ENCODE results near the gene NHS. TPM values are rescaled to one million over a fixed set of nuclear protein-coding genes. Genes with fewer than 3 reads are reported as not detected.

The NHS gene
- total RNA-seq, 1 donor from 2014 or later: 12.1 TPM

DNA sequence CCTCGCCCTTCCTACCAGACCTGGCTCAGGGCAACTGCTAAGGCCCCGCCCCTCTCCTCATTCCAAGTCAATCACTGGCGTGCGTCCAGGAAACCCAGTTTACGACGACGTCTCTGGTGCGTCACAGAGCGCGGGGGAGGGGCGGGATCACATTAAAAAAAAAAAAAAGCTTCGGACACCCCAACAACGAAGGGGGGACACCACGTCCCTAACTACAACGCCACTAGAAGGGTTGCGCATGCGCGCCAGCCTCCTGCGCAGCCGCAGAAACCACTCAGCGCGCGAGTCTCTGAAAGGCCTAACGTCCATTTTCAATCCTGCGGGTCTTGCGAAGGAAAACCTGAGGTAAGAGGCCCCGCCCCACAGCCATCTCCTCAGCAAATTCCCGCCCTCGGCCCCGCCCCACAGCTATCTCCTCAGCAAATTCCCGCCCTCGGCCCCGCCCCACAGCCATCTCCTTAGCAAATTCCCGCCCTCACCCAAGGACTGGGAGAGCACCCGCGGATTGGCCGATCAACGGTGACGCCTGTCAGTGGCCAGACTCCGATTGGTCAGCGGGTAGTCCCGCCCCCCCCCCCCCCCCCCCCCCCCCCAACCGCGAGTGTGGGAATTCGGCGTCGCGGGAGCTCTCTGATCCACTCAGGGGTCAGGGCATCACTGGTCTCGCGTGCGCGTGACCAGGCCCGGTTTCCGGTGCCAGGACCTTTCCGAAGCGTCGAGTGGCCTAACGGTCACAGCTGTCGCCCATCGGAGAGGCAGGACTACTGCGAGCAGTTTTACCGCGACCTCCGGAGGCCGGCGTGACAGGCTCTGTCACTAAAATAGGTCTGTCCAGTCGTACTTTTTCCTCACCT is 362.1 kb downstream of the NHS start, which contains the start of gene SCML1:
TSS of gene SCML1 (plus strand) at position 638 of the 854 bp plus-strand sequence. CDS start 6,694 bp downstream, outside the sequence.
- H3K9me3 Mint-ChIP-seq: no peaks in the 10 kb centered on the region
- peak; percentile 97 for DNase-seq (ENCODE audit: low spot score)
- peak within 1 kb of the TSS; percentile 52 for H3K4me3 ChIP-seq
- H3K9ac ChIP-seq: no peak within 1 kb of the TSS
- H3K27me3 ChIP-seq: peaks cover 25% of the 10 kb centered on the region
- no peaks in the 10 kb centered on the region for H3K27me3 Mint-ChIP-seq (ENCODE audit: insufficient read depth, low read depth)
- H3K4me1 Mint-ChIP-seq: peaks cover 28% of the 10 kb centered on the region
- no peaks in the 10 kb centered on the region for H3K79me2 ChIP-seq (ENCODE audit: low read depth)
- TF ChIP-seq, protein P1, sequence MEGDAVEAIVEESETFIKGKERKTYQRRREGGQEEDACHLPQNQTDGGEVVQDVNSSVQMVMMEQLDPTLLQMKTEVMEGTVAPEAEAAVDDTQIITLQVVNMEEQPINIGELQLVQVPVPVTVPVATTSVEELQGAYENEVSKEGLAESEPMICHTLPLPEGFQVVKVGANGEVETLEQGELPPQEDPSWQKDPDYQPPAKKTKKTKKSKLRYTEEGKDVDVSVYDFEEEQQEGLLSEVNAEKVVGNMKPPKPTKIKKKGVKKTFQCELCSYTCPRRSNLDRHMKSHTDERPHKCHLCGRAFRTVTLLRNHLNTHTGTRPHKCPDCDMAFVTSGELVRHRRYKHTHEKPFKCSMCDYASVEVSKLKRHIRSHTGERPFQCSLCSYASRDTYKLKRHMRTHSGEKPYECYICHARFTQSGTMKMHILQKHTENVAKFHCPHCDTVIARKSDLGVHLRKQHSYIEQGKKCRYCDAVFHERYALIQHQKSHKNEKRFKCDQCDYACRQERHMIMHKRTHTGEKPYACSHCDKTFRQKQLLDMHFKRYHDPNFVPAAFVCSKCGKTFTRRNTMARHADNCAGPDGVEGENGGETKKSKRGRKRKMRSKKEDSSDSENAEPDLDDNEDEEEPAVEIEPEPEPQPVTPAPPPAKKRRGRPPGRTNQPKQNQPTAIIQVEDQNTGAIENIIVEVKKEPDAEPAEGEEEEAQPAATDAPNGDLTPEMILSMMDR (IDR thresholded peaks at IDR 0.05): no peak
- no peak for TF ChIP-seq EZH2phosphoT487 (IDR thresholded peaks at IDR 0.05)
- TF ChIP-seq EZH2 (IDR thresholded peaks at IDR 0.05): no peak
- H4K20me1 ChIP-seq (ENCODE audit: low read depth): no peaks in the 10 kb centered on the region
- peak within 1 kb of the TSS; percentile 88 for H3K4me2 ChIP-seq
- H3K9me3 ChIP-seq (ENCODE audit: low read depth): peaks cover 4% of the 10 kb centered on the region
- H3K36me3 Mint-ChIP-seq: peaks cover 4% of the 10 kb centered on the region
- H3K4me3 Mint-ChIP-seq: peak within 1 kb of the TSS; percentile 85
- H3F3A ChIP-seq (ENCODE audit: low read depth): peaks cover 6% of the 10 kb centered on the region
- peaks cover 16% of the 10 kb centered on the region for H3K4me1 ChIP-seq
- peak within 1 kb of the TSS; percentile 55 for H2AFZ ChIP-seq (replicated peaks)
- H3K27ac Mint-ChIP-seq: peak within 1 kb of the TSS; percentile 39
- H3K27ac ChIP-seq: no peak within 1 kb of the TSS
- H3K36me3 ChIP-seq: no peaks in the 10 kb centered on the region

DNA sequence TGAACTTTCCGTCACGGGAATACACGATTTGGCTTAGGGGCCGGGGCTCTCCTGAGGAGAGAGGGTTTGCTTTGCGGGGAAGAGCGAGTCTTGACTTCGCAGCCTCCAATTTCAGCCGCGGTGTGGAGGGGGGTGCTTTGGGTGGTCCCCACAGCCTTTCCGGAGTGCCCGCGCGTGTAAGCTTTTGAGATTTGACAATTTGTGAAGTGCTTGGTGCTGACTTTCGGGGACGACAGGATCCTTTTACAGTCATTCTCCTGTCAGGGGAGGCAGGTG is 362.6 kb downstream of the NHS start:
- H3K27me3 Mint-ChIP-seq (ENCODE audit: insufficient read depth, low read depth): no peaks in the 10 kb centered on the region
- no peak for DNase-seq (ENCODE audit: low spot score)
- H3K36me3 Mint-ChIP-seq: peaks cover under 1% of the 10 kb centered on the region
- Histone ChIP-seq H3K27me3 (peaks cover 25% of the 10 kb centered on the region), H3F3A (ENCODE audit: low read depth) (peaks cover 6% of the 10 kb centered on the region), H3K4me2 (peak overlapping the region; percentile 88), H4K20me1 (ENCODE audit: low read depth) (no peaks in the 10 kb centered on the region), H2AFZ (replicated peaks) (peak overlapping the region; percentile 55), H3K4me1 (peaks cover 16% of the 10 kb centered on the region), H3K9me3 (ENCODE audit: low read depth) (peaks cover 4% of the 10 kb centered on the region), H3K79me2 (ENCODE audit: low read depth) (no peaks in the 10 kb centered on the region), H3K36me3 (no peaks in the 10 kb centered on the region), H3K9ac (no peak overlapping the region), H3K27ac (no peak overlapping the region), H3K4me3 (peak overlapping the region; percentile 52)
- TF ChIP-seq, protein P1 (IDR thresholded peaks at IDR 0.05): no peak
- TF ChIP-seq EZH2 (IDR thresholded peaks at IDR 0.05) (no peak), EZH2phosphoT487 (IDR thresholded peaks at IDR 0.05) (no peak)
- H3K4me1 Mint-ChIP-seq: peaks cover 31% of the 10 kb centered on the region
- peak overlapping the region; percentile 85 for H3K4me3 Mint-ChIP-seq
- H3K27ac Mint-ChIP-seq: no peak overlapping the region
- no peaks in the 10 kb centered on the region for H3K9me3 Mint-ChIP-seq

DNA sequence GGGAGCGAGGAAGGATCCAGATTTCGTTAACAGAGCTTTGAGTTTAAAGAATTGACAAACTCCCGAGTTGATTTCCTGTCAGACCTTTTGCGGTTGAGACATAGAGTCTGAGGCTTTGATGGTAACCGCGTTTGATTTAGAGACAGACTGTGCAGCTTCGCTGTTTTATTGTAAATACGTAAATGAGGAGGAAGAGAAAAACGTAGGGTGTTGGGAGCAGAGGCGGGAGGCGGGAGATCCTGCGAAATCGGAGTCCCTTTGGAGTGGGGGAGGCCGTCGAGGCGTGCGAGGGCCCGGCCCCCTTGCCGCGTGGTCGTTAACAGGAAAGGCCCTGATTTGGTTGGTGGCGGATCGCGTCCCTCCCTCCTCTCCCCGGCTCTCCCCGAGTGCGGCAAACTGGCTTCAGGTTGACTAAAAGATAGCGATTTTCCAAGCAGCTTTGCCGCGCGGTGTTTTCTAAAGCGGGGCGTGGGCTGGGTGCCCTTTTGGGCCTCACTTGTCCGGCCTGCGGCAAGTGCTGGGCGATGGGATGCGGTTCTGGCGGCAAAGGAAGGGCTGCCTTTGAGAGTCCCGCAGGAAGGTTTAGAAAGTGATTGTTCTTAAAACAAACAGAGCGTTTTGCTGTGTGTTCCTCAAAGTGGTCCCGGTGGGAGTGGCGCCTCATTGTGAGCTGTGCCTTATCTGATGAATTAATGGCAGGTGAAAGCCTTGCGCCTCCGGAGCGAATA is 363.1 kb downstream of the NHS start:
- Histone ChIP-seq H3F3A (ENCODE audit: low read depth) (peaks cover 6% of the 10 kb centered on the region), H3K27ac (no peak overlapping the region), H3K79me2 (ENCODE audit: low read depth) (no peaks in the 10 kb centered on the region), H3K27me3 (peaks cover 25% of the 10 kb centered on the region), H4K20me1 (ENCODE audit: low read depth) (no peaks in the 10 kb centered on the region), H2AFZ (replicated peaks) (peak overlapping the region; percentile 55), H3K4me1 (peaks cover 16% of the 10 kb centered on the region), H3K4me3 (peak overlapping the region; percentile 52), H3K4me2 (peak overlapping the region; percentile 88), H3K9ac (no peak overlapping the region), H3K36me3 (no peaks in the 10 kb centered on the region), H3K9me3 (ENCODE audit: low read depth) (peaks cover 4% of the 10 kb centered on the region)
- Mint-ChIP-seq H3K27ac (peak overlapping the region; percentile 22), H3K4me3 (peak overlapping the region; percentile 85), H3K36me3 (no peaks in the 10 kb centered on the region), H3K27me3 (ENCODE audit: insufficient read depth, low read depth) (no peaks in the 10 kb centered on the region), H3K4me1 (peaks cover 31% of the 10 kb centered on the region), H3K9me3 (no peaks in the 10 kb centered on the region)
- TF ChIP-seq, protein P1 (IDR thresholded peaks at IDR 0.05): no peak
- TF ChIP-seq EZH2phosphoT487 (IDR thresholded peaks at IDR 0.05) (peak; percentile 26), EZH2 (IDR thresholded peaks at IDR 0.05) (no peak)
- DNase-seq (ENCODE audit: low spot score): peak; percentile 48

Data from neural progenitor cell (in vitro differentiated cells).